ENCODE data around the gene KLRC4. TPM values are rescaled to one million over a fixed set of nuclear protein-coding genes. Genes with fewer than 3 reads are reported as not detected.
"Not testable (repeated sequence)": the region's sequence is repeated elsewhere in the genome, so short reads cannot be mapped to it uniquely, and the experiment has no call there.

The KLRC4 gene
- total and polyA plus RNA-seq, 10 of the 15 experiments (the other 5 are each of a cell fraction or from before 2014, with no cell fraction given), result 0.07 to 0.34 TPM; not detected in 8

- TF ChIP-seq PML (IDR thresholded peaks at IDR 0.05; ENCODE audit: low read length) (no peak), ZNF384 (IDR thresholded peaks at IDR 0.05; ENCODE audit: borderline replicate concordance, low read depth, low read length) (no peak)
These were observed 17.1 kb downstream of the KLRC4 start (continued) for GRCh38 chr12:10392394-10392930.

GRCh38 chr12:10390991-10391390, 18.6 kb downstream of the KLRC4 start:
- intact Hi-C loops (cut with micrococcal nuclease; ENCODE audit: unreplicated experiment), result loop anchor here (10.0 kb wide), 1 partner anchor 284 kb away; the partner anchor contains the start of gene STYK1
- ATAC-seq; H2AFZ ChIP-seq (ENCODE audit: control insufficient read depth, low read depth, low read length); FAIRE-seq; in situ Hi-C loops (cut with MboI); H3K4me1 ChIP-seq (ENCODE audit: control insufficient read depth, insufficient read depth, low read length); H3K4me2 ChIP-seq (ENCODE audit: control insufficient read depth, insufficient read depth); H4K20me1 ChIP-seq (ENCODE audit: control insufficient read depth, insufficient read depth); H3K27me3 ChIP-seq (replicated peaks in 1 of 2; ENCODE audit: control insufficient read depth in 2 of 2, insufficient read depth in 2 of 2, low read length in 1 of 2); BruUV-seq (replicated peaks); DNase-seq (ENCODE audit: low read depth, low spot score); H3K27ac ChIP-seq (ENCODE audit: control insufficient read depth, insufficient read depth); H3K9me3 ChIP-seq (replicated peaks; ENCODE audit: control insufficient read depth, insufficient read depth, low read length); H3K36me3 ChIP-seq (ENCODE audit: control insufficient read depth in 2 of 2, insufficient read depth in 2 of 2, low read length in 1 of 2); H3K4me3 ChIP-seq; H3K9ac ChIP-seq (ENCODE audit: control insufficient read depth, insufficient read depth, low read length); H3K79me2 ChIP-seq (ENCODE audit: control insufficient read depth, insufficient read depth, low read length): not testable (repeated sequence)
- ChIA-PET RAD21 (ENCODE audit: unreplicated experiment) (interaction anchor here (6.7 kb wide), 1 partner anchor 26 kb away, joined by 75 read pairs; no protein-coding TSS in a partner anchor), POLR2A (interaction anchor here (1.5 kb wide), 1 partner anchor 24 kb away, joined by 3 read pairs; no protein-coding TSS in a partner anchor), SMC1A (ENCODE audit: uncharacterized antibody, unreplicated experiment) (interaction anchor here (1.3 to 3.4 kb wide), 3 partner anchors 16 to 26 kb away, joined by 5 to 67 read pairs (median 6); no protein-coding TSS in a partner anchor), CTCF (interaction anchor here (0.6 to 2.0 kb wide), 6 partner anchors 9 to 783 kb away, joined by 3 to 9 read pairs (median 4); no protein-coding TSS in a partner anchor)
- 71% methylated on average over 6 of the region's 7 CpGs for WGBS (ENCODE audit: insufficient coverage, insufficient replicate concordance, low lambda C conversion rate, missing lambda C conversion rate)

- H3K4me1 ChIP-seq (ENCODE audit: control insufficient read depth, insufficient read depth, low read length), result peaks cover 1% of the 10 kb centered on the region; the same call in 1 of the 2 replicates
- SMC1A ChIA-PET (ENCODE audit: uncharacterized antibody, unreplicated experiment), result interaction anchor here (1.2 to 3.4 kb wide), 4 partner anchors 10 to 25 kb away, joined by 6 to 67 read pairs (median 6); no protein-coding TSS in a partner anchor
- H3K4me2 ChIP-seq (ENCODE audit: control insufficient read depth, insufficient read depth), result no peak within 1 kb of the TSS
- no TSS peak for BruUV-seq (replicated peaks)
- POLR2A ChIA-PET, result no interaction called here
- H3K9me3 ChIP-seq (replicated peaks; ENCODE audit: control insufficient read depth, insufficient read depth, low read length), result no peaks in the 10 kb centered on the region
- intact Hi-C loops (cut with micrococcal nuclease; ENCODE audit: unreplicated experiment), result loop anchor here (10.0 kb wide), 1 partner anchor 285 kb away; the partner anchor contains the start of gene STYK1
- no peaks in the 10 kb centered on the region for H3K79me2 ChIP-seq (ENCODE audit: control insufficient read depth, insufficient read depth, low read length)
- no peaks in the 10 kb centered on the region for H4K20me1 ChIP-seq (ENCODE audit: control insufficient read depth, insufficient read depth)
- RAD21 ChIA-PET (ENCODE audit: unreplicated experiment), result interaction anchor here (1.3 to 6.7 kb wide), 2 partner anchors 23 to 25 kb away, joined by 4 to 75 read pairs; no protein-coding TSS in a partner anchor
- WGBS (ENCODE audit: insufficient coverage, insufficient replicate concordance, low lambda C conversion rate, missing lambda C conversion rate), result 8% methylated on average over 1 of the region's 1 CpG
- H3K4me3 ChIP-seq, result no peak within 1 kb of the TSS
- no peak within 1 kb of the TSS for H3K27ac ChIP-seq (ENCODE audit: control insufficient read depth, insufficient read depth)
- in situ Hi-C loops (cut with MboI), result no loop called here
- H3K27me3 ChIP-seq (replicated peaks in 1 of 2; ENCODE audit: control insufficient read depth in 2 of 2, insufficient read depth in 2 of 2, low read length in 1 of 2), result no peaks in the 10 kb centered on the region
- no peak within 1 kb of the TSS for H3K9ac ChIP-seq (ENCODE audit: control insufficient read depth, insufficient read depth, low read length)
- CTCF ChIA-PET, result interaction anchor here (1.5 to 2.0 kb wide), 3 partner anchors 16 to 25 kb away, joined by 3 to 9 read pairs (median 6); no protein-coding TSS in a partner anchor
- ATAC-seq (no peak), FAIRE-seq (no peak), DNase-seq (ENCODE audit: low read depth, low spot score) (no peak)
- H3K36me3 ChIP-seq (ENCODE audit: control insufficient read depth in 2 of 2, insufficient read depth in 2 of 2, low read length in 1 of 2), result no peaks in the 10 kb centered on the region
- no peak within 1 kb of the TSS for H2AFZ ChIP-seq (ENCODE audit: control insufficient read depth, low read depth, low read length)
- TF ChIP-seq SMARCA5 (IDR thresholded peaks at IDR 0.05) (no peak), TCF12 (IDR thresholded peaks at IDR 0.05; ENCODE audit: low read depth, low read length) (no peak), SIX5 (IDR thresholded peaks at IDR 0.05; ENCODE audit: low read depth, low read length, severe bottlenecking) (no peak), NBN (IDR thresholded peaks at IDR 0.05) (no peak), ZNF24 (IDR thresholded peaks at IDR 0.05) (no peak), MAX (IDR thresholded peaks at IDR 0.05; ENCODE audit: low read depth, low read length) (no peak), SREBF1 (IDR thresholded peaks at IDR 0.05; ENCODE audit: low read length) (no peak), ZNF207 (IDR thresholded peaks at IDR 0.05; ENCODE audit: borderline replicate concordance) (no peak), ZNF274 (IDR thresholded peaks at IDR 0.05; ENCODE audit: insufficient read depth, insufficient read length) (no peak), ZNF592 (IDR thresholded peaks at IDR 0.05) (no peak)
These were observed 19.7 kb downstream of the KLRC4 start, which contains the start of gene KLRK1 for GRCh38 chr12:10389904-10390303. Gene KLRK1, minus strand, starts transcription at chr12:10390041. Its CDS starts 1,231 bp downstream, at chr12:10388810.
